PC-3 (cell line): ENCODE data around the gene MYH6. TPM values are rescaled to one million over a fixed set of nuclear protein-coding genes. Genes with fewer than 3 reads are reported as not detected.

ENCODE experiments used
- ATAC-seq: fragments of 200-7000 bp; cut with Tn5 transposase; 2 replicates; pipeline ENCODE4 v1.9.1; 2020; ENCODE audit warnings: mild to moderate bottlenecking, moderate library complexity
- BruUV-seq: library from RNA; stranded (reverse); fragments of 400-500 nt; replicated peaks from 2 replicates; lab custom pipeline; 2021; lab: Mats Ljungman, UMichigan
- CTCF ChIA-PET: fragments of 300-600 bp; sonication (Branson Sonifier 250); formaldehyde crosslinking; loops from one replicate; lab custom pipeline; 2022; ENCODE audit warnings: antibody characterized with exemption; lab: Charles Lee
- POLR2A ChIA-PET: fragments of 300-600 bp; sonication (Branson Sonifier 250); formaldehyde crosslinking; loops from one replicate; lab custom pipeline; 2022; ENCODE audit warnings: antibody characterized with exemption; ENCODE audit not compliant: unreplicated experiment; lab: Charles Lee
- DNase-seq: peaks from one replicate; pipeline ENCODE4 v3.0.0-alpha.2; 2015
- H2AFZ ChIP-seq: fragments of 300-600 bp; sonication (generic); 2 replicates; pipeline ENCODE4 v1.6.0; 2016; ENCODE audit warnings: antibody characterized with exemption, low read length
- H3F3A ChIP-seq: fragments of 300-600 bp; sonication (generic); one replicate; pipeline ENCODE4 v1.6.0; 2017; ENCODE audit warnings: antibody characterized with exemption, low read length, control low read depth, mild to moderate bottlenecking; ENCODE audit not compliant: unreplicated experiment
- H3K27ac ChIP-seq: fragments of 300-600 bp; sonication (generic); 2 replicates; pipeline ENCODE4 v1.5.1; 2016; ENCODE audit warnings: mild to moderate bottlenecking, low read length
- H3K27me3 ChIP-seq: fragments of 300-600 bp; sonication (generic); 2 replicates; pipeline ENCODE4 v1.6.1; 2016; ENCODE audit warnings: low read length, mixed read lengths
- H3K36me3 ChIP-seq: fragments of 300-600 bp; sonication (generic); 2 replicates; pipeline ENCODE4 v1.6.1; 2016; ENCODE audit warnings: low read depth, mixed run types, low read length, mixed read lengths
- H3K4me1 ChIP-seq: fragments of 300-600 bp; sonication (generic); 2 replicates; pipeline ENCODE4 v1.5.1; 2016; ENCODE audit warnings: low read length; ENCODE audit not compliant: insufficient read depth
- H3K4me2 ChIP-seq: fragments of 300-600 bp; sonication (generic); 2 replicates; pipeline ENCODE4 v1.6.0; 2016; ENCODE audit warnings: low read length
- H3K4me3 ChIP-seq: fragments of 300-600 bp; sonication (generic); 2 replicates; pipeline ENCODE4 v1.5.1; 2016; ENCODE audit warnings: mild to moderate bottlenecking, low read length, mixed read lengths
- H3K79me2 ChIP-seq: fragments of 300-600 bp; sonication (generic); 2 replicates; pipeline ENCODE4 v1.6.1; 2017; ENCODE audit warnings: low read length, mixed read lengths
- H3K9ac ChIP-seq: fragments of 300-600 bp; sonication (generic); 2 replicates; pipeline ENCODE4 v1.6.0; 2016; ENCODE audit warnings: mild to moderate bottlenecking, low read length
- H3K9me2 ChIP-seq: fragments of 300-600 bp; sonication (generic); replicated peaks from 2 replicates; pipeline ENCODE4 v1.6.1; 2016; ENCODE audit warnings: mixed run types, low read length, mixed read lengths
- H3K9me3 ChIP-seq: fragments of 300-600 bp; sonication (generic); 2 replicates; pipeline ENCODE4 v1.6.1; 2016; ENCODE audit warnings: low read length, mixed read lengths
- H4K20me1 ChIP-seq: fragments of 300-600 bp; sonication (generic); 2 replicates; pipeline ENCODE4 v1.6.1; 2016; ENCODE audit warnings: low read length, mixed read lengths
- EZH2 ChIP-seq: fragments of 300-600 bp; sonication (generic); IDR thresholded peaks from one replicate; pipeline ENCODE4 v1.6.1; 2017; ENCODE audit warnings: antibody characterized with exemption, mild to moderate bottlenecking, low read length; ENCODE audit not compliant: unreplicated experiment
- EZH2phosphoT487 ChIP-seq: fragments of 300-600 bp; sonication (generic); IDR thresholded peaks from 2 replicates; pipeline ENCODE4 v1.6.1; 2018; ENCODE audit warnings: mild to moderate bottlenecking, antibody characterized with exemption, low read length, borderline replicate concordance
- intact Hi-C: fragments of 100-400 bp; cut with micrococcal nuclease; formaldehyde crosslinking; loops from 2 replicates; pipeline ENCODE4 v1.9.0; 2023
- total RNA-seq: library from RNA; depleted of rRNA; stranded (reverse); fragments of >200 nt; gene quantifications from 2 replicates; pipeline ENCODE4 v1.2.3, GENCODE V29; 2014
- TF ChIP-seq, protein P1 (sequence below): fragments of 300-600 bp; sonication (generic); conservative IDR thresholded peaks from 2 replicates; pipeline ENCODE4 v1.5.1; 2017; ENCODE audit warnings: antibody characterized with exemption, low read depth, mild to moderate bottlenecking, low read length

The MYH6 gene
- total RNA-seq, 1 experiment from 2014 or later: not detected

- no TSS peak for BruUV-seq
- DNase-seq: no peak
- H3K9me2 ChIP-seq: no peaks in the 10 kb centered on the region
- no peaks in the 10 kb centered on the region for H3K4me1 ChIP-seq
- H3K4me3 ChIP-seq: no peak overlapping the region
- H3K9ac ChIP-seq: no peak overlapping the region
- H3K9me3 ChIP-seq: no peaks in the 10 kb centered on the region
- H3F3A ChIP-seq: no peaks in the 10 kb centered on the region
- peaks cover 50% of the 10 kb centered on the region for H3K27me3 ChIP-seq
- H3K4me2 ChIP-seq: no peak overlapping the region
- H4K20me1 ChIP-seq: no peaks in the 10 kb centered on the region
- no peak overlapping the region for H2AFZ ChIP-seq
- ChIA-PET CTCF (no interaction called here), POLR2A (no interaction called here)
- no peak overlapping the region for H3K27ac ChIP-seq
- TF ChIP-seq, protein P1, sequence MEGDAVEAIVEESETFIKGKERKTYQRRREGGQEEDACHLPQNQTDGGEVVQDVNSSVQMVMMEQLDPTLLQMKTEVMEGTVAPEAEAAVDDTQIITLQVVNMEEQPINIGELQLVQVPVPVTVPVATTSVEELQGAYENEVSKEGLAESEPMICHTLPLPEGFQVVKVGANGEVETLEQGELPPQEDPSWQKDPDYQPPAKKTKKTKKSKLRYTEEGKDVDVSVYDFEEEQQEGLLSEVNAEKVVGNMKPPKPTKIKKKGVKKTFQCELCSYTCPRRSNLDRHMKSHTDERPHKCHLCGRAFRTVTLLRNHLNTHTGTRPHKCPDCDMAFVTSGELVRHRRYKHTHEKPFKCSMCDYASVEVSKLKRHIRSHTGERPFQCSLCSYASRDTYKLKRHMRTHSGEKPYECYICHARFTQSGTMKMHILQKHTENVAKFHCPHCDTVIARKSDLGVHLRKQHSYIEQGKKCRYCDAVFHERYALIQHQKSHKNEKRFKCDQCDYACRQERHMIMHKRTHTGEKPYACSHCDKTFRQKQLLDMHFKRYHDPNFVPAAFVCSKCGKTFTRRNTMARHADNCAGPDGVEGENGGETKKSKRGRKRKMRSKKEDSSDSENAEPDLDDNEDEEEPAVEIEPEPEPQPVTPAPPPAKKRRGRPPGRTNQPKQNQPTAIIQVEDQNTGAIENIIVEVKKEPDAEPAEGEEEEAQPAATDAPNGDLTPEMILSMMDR: no peak
- TF ChIP-seq EZH2phosphoT487 (no peak), EZH2 (no peak)
- H3K79me2 ChIP-seq: no peaks in the 10 kb centered on the region
- intact Hi-C loops: no loop called here
- H3K36me3 ChIP-seq: no peaks in the 10 kb centered on the region
- ATAC-seq: no peak
Observed at GRCh38 chr14:23445773-23446172, 37.7 kb upstream of the MYH6 start.

GRCh38 chr14:23444314-23444713 is 36.2 kb upstream of the MYH6 start:
- Histone ChIP-seq H3K36me3 (no peaks in the 10 kb centered on the region), H3K4me1 (no peaks in the 10 kb centered on the region), H3K9ac (no peak overlapping the region), H3K4me3 (no peak overlapping the region), H3F3A (no peaks in the 10 kb centered on the region), H2AFZ (no peak overlapping the region), H3K79me2 (no peaks in the 10 kb centered on the region), H3K9me2 (no peaks in the 10 kb centered on the region), H3K27ac (no peak overlapping the region), H4K20me1 (no peaks in the 10 kb centered on the region), H3K9me3 (no peaks in the 10 kb centered on the region), H3K27me3 (peaks cover 59% of the 10 kb centered on the region), H3K4me2 (no peak overlapping the region)
- ChIA-PET POLR2A (no interaction called here), CTCF (no interaction called here)
- no peak for ATAC-seq
- TF ChIP-seq EZH2phosphoT487: no peak
- TF ChIP-seq, protein P1: no peak
- no peak for TF ChIP-seq EZH2
- intact Hi-C loops: no loop called here
- DNase-seq: no peak
- BruUV-seq: no TSS peak

DNA sequence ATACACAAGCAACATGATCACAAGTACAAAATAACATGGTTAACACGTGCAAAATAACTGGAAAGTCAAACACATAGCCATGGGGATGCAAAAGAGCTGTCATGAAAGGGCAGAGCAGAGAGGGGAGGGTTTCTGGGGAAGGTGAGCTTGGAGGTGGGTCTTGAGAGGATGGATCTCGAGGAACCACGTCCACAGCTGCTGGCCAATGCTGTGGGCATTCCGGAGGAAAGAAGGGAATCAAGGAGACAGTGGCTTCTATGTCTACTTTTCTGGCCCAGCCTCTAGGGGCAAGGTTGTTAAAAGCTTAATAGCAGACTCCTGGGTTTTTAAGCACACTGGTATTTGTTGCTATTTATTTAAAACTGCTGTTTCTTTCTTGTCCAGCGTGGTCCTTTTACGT is 35.8 kb upstream of the MYH6 start:
- H4K20me1 ChIP-seq: no peaks in the 10 kb centered on the region
- H3K9ac ChIP-seq: no peak overlapping the region
- no peaks in the 10 kb centered on the region for H3K9me3 ChIP-seq
- H3K27ac ChIP-seq: no peak overlapping the region
- H3K36me3 ChIP-seq: no peaks in the 10 kb centered on the region
- no TSS peak for BruUV-seq
- H3K79me2 ChIP-seq: no peaks in the 10 kb centered on the region
- peaks cover 59% of the 10 kb centered on the region for H3K27me3 ChIP-seq
- ATAC-seq: no peak
- CTCF ChIA-PET: no interaction called here
- TF ChIP-seq EZH2 (no peak), EZH2phosphoT487 (no peak)
- TF ChIP-seq, protein P1: no peak
- no peak overlapping the region for H2AFZ ChIP-seq
- DNase-seq: no peak
- H3K4me1 ChIP-seq: no peaks in the 10 kb centered on the region
- no peak overlapping the region for H3K4me3 ChIP-seq
- POLR2A ChIA-PET: no interaction called here
- intact Hi-C loops: no loop called here
- no peaks in the 10 kb centered on the region for H3F3A ChIP-seq
- H3K4me2 ChIP-seq: no peak overlapping the region
- H3K9me2 ChIP-seq: no peaks in the 10 kb centered on the region
